GM18868 (cell line): ENCODE results near the gene DMRTB1.

Source experiments
- ATAC-seq: cut with Tn5 transposase; IDR thresholded peaks from one replicate; pipeline ENCODE4 v1.9.1; 2021; ENCODE audit warnings: mild to moderate bottlenecking, moderate library complexity; ENCODE audit not compliant: unreplicated experiment

DMRTB1 gene

GRCh38 chr1:53484705-53485477, 25.7 kb downstream of the DMRTB1 start:
- no peak for ATAC-seq

- ATAC-seq, result no peak
Observed at GRCh38 chr1:53485478-53486394, 26.5 kb downstream of the DMRTB1 start.

- no peak for ATAC-seq
Observed at GRCh38 chr1:53486395-53487026, 27.3 kb downstream of the DMRTB1 start.

- no peak for ATAC-seq
Observed at GRCh38 chr1:53490351-53490750, 31.2 kb downstream of the DMRTB1 start.

GRCh38 chr1:53495633-53496345, 36.6 kb downstream of the DMRTB1 start:
- ATAC-seq, result no peak

- ATAC-seq, result no peak
Observed at GRCh38 chr1:53498555-53499131, 39.4 kb downstream of the DMRTB1 start.

- ATAC-seq, result no peak
Observed at GRCh38 chr1:53499257-53500203, 40.3 kb downstream of the DMRTB1 start.

- ATAC-seq, result no peak
Observed at GRCh38 chr1:53500204-53501064, 41.2 kb downstream of the DMRTB1 start.

GRCh38 chr1:53501065-53502005, 42.1 kb downstream of the DMRTB1 start:
- no peak for ATAC-seq

GRCh38 chr1:53502641-53503432, 43.6 kb downstream of the DMRTB1 start:
- ATAC-seq, result no peak

- ATAC-seq, result no peak
Observed at GRCh38 chr1:53503433-53504217, 44.4 kb downstream of the DMRTB1 start.

GRCh38 chr1:53504901-53505300, 45.7 kb downstream of the DMRTB1 start:
- no peak for ATAC-seq

- ATAC-seq, result no peak
Observed at GRCh38 chr1:53505401-53505800, 46.2 kb downstream of the DMRTB1 start.

- no peak for ATAC-seq
Observed at GRCh38 chr1:53505891-53506290, 46.7 kb downstream of the DMRTB1 start.

- ATAC-seq, result no peak
Observed at GRCh38 chr1:53506355-53507050, 47.3 kb downstream of the DMRTB1 start.
